Right lobe of liver (tissue), 4 donors: ENCODE measurements around the gene WDR5.

Experiments
- POLR2A ChIP-seq: fragments of 450-650 bp; IDR thresholded peaks from one replicate; pipeline ENCODE4 v1.6.1; 2017; ENCODE audit warnings: antibody characterized with exemption, mild to moderate bottlenecking
- TF ChIP-seq, protein P1 (sequence below), 4 donors: fragments of 200-600 bp in 3 of 4; fragments of 450-650 bp in 1 of 4; IDR thresholded peaks; one replicate each; pipeline versions ENCODE4 v1.5.1 to v1.8.0; 2016 to 2022; ENCODE audit warnings: antibody characterized with exemption in 4 of 4, mild to moderate bottlenecking in 2 of 4
- donor health status: DM: no; HTN: no; CAD: no.
- donor health status: DM: no; HTN: no; CAD: no.
- donor health status: DM: no; HTN: yes; CAD: no.

DNA sequence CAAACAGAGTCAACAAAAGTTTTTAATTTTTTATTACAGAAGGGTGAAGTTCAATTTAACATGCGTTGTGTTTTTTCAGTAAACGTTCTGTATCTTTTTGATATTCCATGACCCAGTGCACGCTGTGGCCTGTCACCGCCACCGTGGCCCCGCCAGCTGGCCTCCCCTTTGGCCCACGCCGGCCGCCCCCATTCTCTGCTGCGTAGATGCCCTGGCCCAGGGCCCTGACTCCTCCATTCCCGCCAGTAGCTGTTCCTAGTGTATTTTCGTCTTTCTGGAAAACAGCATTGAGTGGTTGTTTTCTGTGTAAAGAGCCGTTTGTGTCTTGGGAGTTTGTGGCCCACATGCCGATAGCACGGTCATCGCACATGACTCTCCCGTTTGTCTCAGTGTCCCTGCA, 22.4 kb downstream of the WDR5 start:
- TF ChIP-seq, protein P1, sequence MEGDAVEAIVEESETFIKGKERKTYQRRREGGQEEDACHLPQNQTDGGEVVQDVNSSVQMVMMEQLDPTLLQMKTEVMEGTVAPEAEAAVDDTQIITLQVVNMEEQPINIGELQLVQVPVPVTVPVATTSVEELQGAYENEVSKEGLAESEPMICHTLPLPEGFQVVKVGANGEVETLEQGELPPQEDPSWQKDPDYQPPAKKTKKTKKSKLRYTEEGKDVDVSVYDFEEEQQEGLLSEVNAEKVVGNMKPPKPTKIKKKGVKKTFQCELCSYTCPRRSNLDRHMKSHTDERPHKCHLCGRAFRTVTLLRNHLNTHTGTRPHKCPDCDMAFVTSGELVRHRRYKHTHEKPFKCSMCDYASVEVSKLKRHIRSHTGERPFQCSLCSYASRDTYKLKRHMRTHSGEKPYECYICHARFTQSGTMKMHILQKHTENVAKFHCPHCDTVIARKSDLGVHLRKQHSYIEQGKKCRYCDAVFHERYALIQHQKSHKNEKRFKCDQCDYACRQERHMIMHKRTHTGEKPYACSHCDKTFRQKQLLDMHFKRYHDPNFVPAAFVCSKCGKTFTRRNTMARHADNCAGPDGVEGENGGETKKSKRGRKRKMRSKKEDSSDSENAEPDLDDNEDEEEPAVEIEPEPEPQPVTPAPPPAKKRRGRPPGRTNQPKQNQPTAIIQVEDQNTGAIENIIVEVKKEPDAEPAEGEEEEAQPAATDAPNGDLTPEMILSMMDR (IDR thresholded peaks at IDR 0.05): no peak
- no peak for TF ChIP-seq POLR2A
